GM12878 (cell line): ENCODE results near the gene GGT6. TPM values are rescaled to one million over a fixed set of nuclear protein-coding genes. Genes with fewer than 3 reads are reported as not detected.

Source experiments
- ATAC-seq: fragments of 200-7000 bp; cut with Tn5 transposase; 3 replicates; pipeline ENCODE4 v1.9.1; 2020; ENCODE audit warnings: mild to moderate bottlenecking, moderate library complexity
- BruUV-seq: library from RNA; stranded (reverse); fragments of 400-500 nt; replicated peaks from 2 replicates; lab custom pipeline; 2021; lab: Mats Ljungman, UMichigan
- CTCF ChIA-PET: fragments of 300-600 bp; sonication (Branson Sonifier 250); formaldehyde crosslinking; extraction: SDS; loops from one replicate; lab custom pipeline; 2021; ENCODE audit warnings: inconsistent platforms; lab: Yijun Ruan, JAX
- POLR2A ChIA-PET: fragments of 350-600 bp; formaldehyde crosslinking; extraction: SDS; loops from one replicate; lab custom pipeline; 2021; ENCODE audit warnings: inconsistent platforms; lab: Charles Lee
- RAD21 ChIA-PET: fragments of 300-600 bp; sonication (Branson Sonifier 250); formaldehyde crosslinking; loops from one replicate; lab custom pipeline; 2023; ENCODE audit warnings: antibody characterized with exemption; ENCODE audit not compliant: unreplicated experiment; lab: Charles Lee
- SMC1A ChIA-PET: fragments of 300-600 bp; sonication (Branson Sonifier 250); formaldehyde crosslinking; loops from one replicate; lab custom pipeline; 2023; ENCODE audit not compliant: unreplicated experiment, uncharacterized antibody; lab: Charles Lee
- DNase-seq: peaks from one replicate; pipeline ENCODE4 v3.0.0-alpha.2; 2011; ENCODE audit warnings: low read depth, low spot score
- FAIRE-seq: peaks from 3 replicates; lab custom pipeline; 2011; peaks lifted over from hg19 to GRCh38; lab: Jason Lieb, UNC
- H2AFZ ChIP-seq: 2 replicates; pipeline ENCODE4 v1.6.0; 2011; ENCODE audit warnings: low read depth, low read length, control low read depth; ENCODE audit not compliant: control insufficient read depth
- H3K27ac ChIP-seq: 2 replicates; pipeline ENCODE4 v1.5.1; 2011; ENCODE audit warnings: control low read depth; ENCODE audit not compliant: control insufficient read depth, insufficient read depth
- H3K27me3 ChIP-seq, 2 experiments: replicated peaks in 1 of 2; 2 replicates each; pipeline versions ENCODE4 v1.6.0 to v1.6.1; 2011; ENCODE audit warnings: low read length in 1 of 2; ENCODE audit not compliant: control insufficient read depth in 2 of 2, insufficient read depth in 2 of 2
- H3K36me3 ChIP-seq, 2 experiments: 2 replicates each; pipeline ENCODE4 v1.5.1; 2011; ENCODE audit warnings: low read length in 1 of 2; ENCODE audit not compliant: control insufficient read depth in 2 of 2, insufficient read depth in 2 of 2
- H3K4me1 ChIP-seq: 2 replicates; pipeline ENCODE4 v1.6.1; 2011; ENCODE audit warnings: mild to moderate bottlenecking, low read length, moderate library complexity, mixed read lengths; ENCODE audit not compliant: control insufficient read depth, insufficient read depth
- H3K4me2 ChIP-seq: 2 replicates; pipeline ENCODE4 v1.6.0; 2011; ENCODE audit warnings: control low read depth; ENCODE audit not compliant: control insufficient read depth, insufficient read depth
- H3K4me3 ChIP-seq: fragments of 200-600 bp; sonication (generic); 2 replicates; pipeline ENCODE4 v1.5.1; 2016
- H3K79me2 ChIP-seq: 2 replicates; pipeline ENCODE4 v1.6.0; 2011; ENCODE audit warnings: low read length; ENCODE audit not compliant: control insufficient read depth, insufficient read depth
- H3K9ac ChIP-seq: 2 replicates; pipeline ENCODE4 v1.8.0; 2011; ENCODE audit warnings: low read length, control low read depth, mixed read lengths; ENCODE audit not compliant: control insufficient read depth, insufficient read depth
- H3K9me3 ChIP-seq: replicated peaks from 3 replicates; pipeline ENCODE4 v1.5.1; 2011; ENCODE audit warnings: mild to moderate bottlenecking, low read length; ENCODE audit not compliant: control insufficient read depth, insufficient read depth
- H4K20me1 ChIP-seq: 2 replicates; pipeline ENCODE4 v1.6.0; 2011; ENCODE audit not compliant: control insufficient read depth, insufficient read depth
- HCFC1 ChIP-seq: fragments of 150-350 bp; IDR thresholded peaks from 2 replicates; pipeline ENCODE4 v1.6.1; 2014; ENCODE audit warnings: low read length
- JUNB ChIP-seq: IDR thresholded peaks from 2 replicates; pipeline ENCODE4 v1.6.1; 2016; ENCODE audit warnings: antibody characterized with exemption, mild to moderate bottlenecking
- NR2F1 ChIP-seq: fragments of 450-650 bp; conservative IDR thresholded peaks from 2 replicates; pipeline ENCODE4 v1.6.1; 2017; ENCODE audit warnings: mild to moderate bottlenecking
- TCF12 ChIP-seq: IDR thresholded peaks from 2 replicates; pipeline ENCODE4 v1.6.1; 2011; ENCODE audit warnings: low read depth, mild to moderate bottlenecking, low read length
- ZNF622 ChIP-seq: fragments of 450-650 bp; IDR thresholded peaks from 2 replicates; pipeline ENCODE4 v1.6.1; 2017; ENCODE audit warnings: mild to moderate bottlenecking, inconsistent platforms
- WGBS: methylation state at CpG from one replicate; pipeline ENCODE4 v1.1.6; 2016; ENCODE audit warnings: low lambda C conversion rate; ENCODE audit not compliant: insufficient replicate concordance, insufficient coverage; ENCODE audit errors: missing lambda C conversion rate; 5-methylcytosine and 5-hydroxymethylcytosine counted together
- in situ Hi-C: fragments of 300-500 bp; cut with MboI; formaldehyde crosslinking; loops from 9 replicates; pipeline ENCODE4 v1.14.3; 2018; ENCODE audit warnings: mixed read lengths
- intact Hi-C: fragments of 100-400 bp; cut with micrococcal nuclease; formaldehyde crosslinking; loops from one replicate; pipeline ENCODE4 v1.14.2; 2022; ENCODE audit not compliant: unreplicated experiment
- polyA plus RNA-seq, 11 experiments: library from polyadenylated mRNA; depleted of rRNA in 4 of 11; unstranded in 6 of 11; stranded (reverse) in 5 of 11; fragments of >200 nt; fragmentation: Nextera tagmentation in 4 of 11; fragmentation: Illumina TruSeq in 1 of 11; extraction: Ambion mirVana in 4 of 11; extraction: Trizol in 1 of 11; gene quantifications; 1 replicate in 1 of 11; 2 replicates in 10 of 11; pipeline versions ENCODE4 v1.2.1 to v1.2.3, GENCODE V29; 2011 to 2016; ENCODE audit warnings: inconsistent platforms in 2 of 11, missing spikeins in 2 of 11, low read depth in 1 of 11
- total RNA-seq, 4 experiments: library from RNA; depleted of rRNA in 3 of 4; stranded (reverse); fragments of >200 nt in 3 of 4; fragmentation: Illumina TruSeq in 1 of 4; extraction: Trizol in 1 of 4; gene quantifications; 2 replicates each; pipeline versions ENCODE4 v1.2.1 to v1.2.3, GENCODE V29; 2013 to 2021

GGT6 gene
- total and polyA plus RNA-seq, 10 of the 15 experiments (the other 5 are each of a cell fraction or from before 2014, with no cell fraction given), result 0.01 to 0.26 (median 0.13) TPM; not detected in 5

GRCh38 chr17:4559139-4559791 is 1.1 kb downstream of the GGT6 start:
- Histone ChIP-seq H3K36me3 (no peaks in the 10 kb centered on the region), H3K27ac (no peak overlapping the region), H4K20me1 (no peaks in the 10 kb centered on the region), H3K9ac (no peak overlapping the region), H3K27me3 (no peaks in the 10 kb centered on the region), H3K9me3 (no peaks in the 10 kb centered on the region; the same call in 1 of the 3 replicates), H3K4me3 (no peak overlapping the region), H3K79me2 (peaks cover 15% of the 10 kb centered on the region), H3K4me2 (no peak overlapping the region), H3K4me1 (peaks cover 46% of the 10 kb centered on the region), H2AFZ (no peak overlapping the region)
- ATAC-seq (no peak), DNase-seq (no peak), FAIRE-seq (no peak)
- ChIA-PET POLR2A (no interaction called here), SMC1A (no interaction called here), RAD21 (no interaction called here), CTCF (no interaction called here)
- in situ Hi-C loops (no loop called here), intact Hi-C loops (no loop called here)
- 0 out of 2 replicates have a peak, but pooled peaks have one; percentile 33 for TF ChIP-seq NR2F1
- no peak for TF ChIP-seq TCF12
- no TSS peak for BruUV-seq
- 76% methylated on average over 17 of the region's 17 CpGs for WGBS

GRCh38 chr17:4558347-4558971 is 1.9 kb downstream of the GGT6 start:
- in situ Hi-C loops (no loop called here), intact Hi-C loops (no loop called here)
- Histone ChIP-seq H3K27ac (no peak overlapping the region), H3K4me2 (no peak overlapping the region), H3K9ac (no peak overlapping the region), H3K9me3 (no peaks in the 10 kb centered on the region), H4K20me1 (no peaks in the 10 kb centered on the region), H3K4me3 (no peak overlapping the region), H3K4me1 (peaks cover 46% of the 10 kb centered on the region), H3K36me3 (no peaks in the 10 kb centered on the region), H3K79me2 (peaks cover 23% of the 10 kb centered on the region), H3K27me3 (no peaks in the 10 kb centered on the region), H2AFZ (no peak overlapping the region)
- ChIA-PET CTCF (interaction anchor here (1.6 kb wide), 1 partner anchor 353 kb away, joined by 3 read pairs; no protein-coding TSS in a partner anchor), POLR2A (no interaction called here), RAD21 (no interaction called here), SMC1A (no interaction called here)
- BruUV-seq, result no TSS peak
- DNase-seq (no peak), FAIRE-seq (no peak), ATAC-seq (no peak)
- no peak for TF ChIP-seq HCFC1
- TF ChIP-seq JUNB, result no peak
- no peak for TF ChIP-seq ZNF622
- 80% methylated on average over 24 of the region's 24 CpGs for WGBS
